Measurements from ENCODE around the gene ANKMY1. TPM values are rescaled to one million over a fixed set of nuclear protein-coding genes. Genes with fewer than 3 reads are reported as not detected.
A peak's percentile ranks its signal among the peaks of the same experiment; 100 is the strongest.

The ANKMY1 gene
- total RNA-seq, 2 experiments from 2014 or later, result 28.2 to 31.5 TPM

GRCh38 chr2:240461471-240462072 lies 96.2 kb downstream of the ANKMY1 start:
- Mint-ChIP-seq H3K4me3 (no peak overlapping the region), H3K9me3 (no peaks in the 10 kb centered on the region), H3K36me3 (ENCODE audit: low read depth) (no peaks in the 10 kb centered on the region), H3K27me3 (peaks cover 6% of the 10 kb centered on the region), H3K27ac (no peak overlapping the region), H3K4me1 (no peaks in the 10 kb centered on the region)
- CTCF ChIA-PET, result no interaction called here
- DNase-seq, result no peak
- POLR2A ChIA-PET, result no interaction called here

GRCh38 chr2:240460781-240461431 lies 96.9 kb downstream of the ANKMY1 start:
- POLR2A ChIA-PET, result no interaction called here
- H3K36me3 Mint-ChIP-seq (ENCODE audit: low read depth), result no peaks in the 10 kb centered on the region
- no peak for DNase-seq
- H3K27me3 Mint-ChIP-seq, result peaks cover 9% of the 10 kb centered on the region
- no peaks in the 10 kb centered on the region for H3K4me1 Mint-ChIP-seq
- CTCF ChIA-PET, result no interaction called here
- no peaks in the 10 kb centered on the region for H3K9me3 Mint-ChIP-seq
- no peak overlapping the region for H3K27ac Mint-ChIP-seq
- no peak overlapping the region for H3K4me3 Mint-ChIP-seq

- no peaks in the 10 kb centered on the region for H3K4me1 Mint-ChIP-seq
- H3K27ac Mint-ChIP-seq, result no peak overlapping the region
- H3K9me3 Mint-ChIP-seq, result no peaks in the 10 kb centered on the region
- DNase-seq, result no peak
- ChIA-PET POLR2A (no interaction called here), CTCF (no interaction called here)
- H3K4me3 Mint-ChIP-seq, result no peak overlapping the region
- peaks cover 9% of the 10 kb centered on the region for H3K27me3 Mint-ChIP-seq
- no peaks in the 10 kb centered on the region for H3K36me3 Mint-ChIP-seq (ENCODE audit: low read depth)
These were observed 97.5 kb downstream of the ANKMY1 start for GRCh38 chr2:240460253-240460711.

- POLR2A ChIA-PET, result no interaction called here
- peaks cover 15% of the 10 kb centered on the region for H3K27me3 Mint-ChIP-seq
- H3K4me3 Mint-ChIP-seq, result no peak overlapping the region
- peaks cover 3% of the 10 kb centered on the region for H3K4me1 Mint-ChIP-seq
- DNase-seq, result no peak
- H3K27ac Mint-ChIP-seq, result no peak overlapping the region
- CTCF ChIA-PET, result no interaction called here
- H3K9me3 Mint-ChIP-seq, result no peaks in the 10 kb centered on the region
- H3K36me3 Mint-ChIP-seq (ENCODE audit: low read depth), result no peaks in the 10 kb centered on the region
These were observed 98.2 kb downstream of the ANKMY1 start for GRCh38 chr2:240459401-240460252.

GRCh38 chr2:240458900-240459391 lies 98.8 kb downstream of the ANKMY1 start:
- H3K4me3 Mint-ChIP-seq, result no peak overlapping the region
- no peaks in the 10 kb centered on the region for H3K36me3 Mint-ChIP-seq (ENCODE audit: low read depth)
- no peaks in the 10 kb centered on the region for H3K9me3 Mint-ChIP-seq
- peaks cover 22% of the 10 kb centered on the region for H3K27me3 Mint-ChIP-seq
- POLR2A ChIA-PET, result no interaction called here
- CTCF ChIA-PET, result no interaction called here
- no peak overlapping the region for H3K27ac Mint-ChIP-seq
- peaks cover 4% of the 10 kb centered on the region for H3K4me1 Mint-ChIP-seq
- no peak for DNase-seq

- Mint-ChIP-seq H3K9me3 (no peaks in the 10 kb centered on the region), H3K4me1 (peaks cover 5% of the 10 kb centered on the region), H3K27me3 (peaks cover 23% of the 10 kb centered on the region), H3K4me3 (no peak overlapping the region), H3K36me3 (ENCODE audit: low read depth) (no peaks in the 10 kb centered on the region), H3K27ac (no peak overlapping the region)
- POLR2A ChIA-PET, result no interaction called here
- CTCF ChIA-PET, result no interaction called here
- no peak for DNase-seq
These were observed 99.5 kb downstream of the ANKMY1 start for GRCh38 chr2:240458044-240458899.

GRCh38 chr2:240457223-240458043 lies 100.4 kb downstream of the ANKMY1 start:
- ChIA-PET POLR2A (no interaction called here), CTCF (no interaction called here)
- no peak for DNase-seq
- peaks cover 23% of the 10 kb centered on the region for H3K27me3 Mint-ChIP-seq
- H3K36me3 Mint-ChIP-seq (ENCODE audit: low read depth), result no peaks in the 10 kb centered on the region
- no peak overlapping the region for H3K27ac Mint-ChIP-seq
- H3K4me1 Mint-ChIP-seq, result peaks cover 5% of the 10 kb centered on the region
- H3K9me3 Mint-ChIP-seq, result no peaks in the 10 kb centered on the region
- H3K4me3 Mint-ChIP-seq, result no peak overlapping the region

- H3K4me1 Mint-ChIP-seq, result peaks cover 9% of the 10 kb centered on the region
- POLR2A ChIA-PET, result no interaction called here
- no peak for DNase-seq
- no peaks in the 10 kb centered on the region for H3K9me3 Mint-ChIP-seq
- H3K27me3 Mint-ChIP-seq, result peaks cover 29% of the 10 kb centered on the region
- no peak overlapping the region for H3K4me3 Mint-ChIP-seq
- no peak overlapping the region for H3K27ac Mint-ChIP-seq
- H3K36me3 Mint-ChIP-seq (ENCODE audit: low read depth), result no peaks in the 10 kb centered on the region
- CTCF ChIA-PET, result no interaction called here
These were observed 101.2 kb downstream of the ANKMY1 start for GRCh38 chr2:240456447-240457222.

GRCh38 chr2:240455647-240456446 lies 101.9 kb downstream of the ANKMY1 start:
- Mint-ChIP-seq H3K4me3 (no peak overlapping the region), H3K36me3 (ENCODE audit: low read depth) (no peaks in the 10 kb centered on the region), H3K27me3 (peaks cover 36% of the 10 kb centered on the region), H3K9me3 (no peaks in the 10 kb centered on the region), H3K4me1 (peaks cover 9% of the 10 kb centered on the region), H3K27ac (no peak overlapping the region)
- DNase-seq, result no peak
- POLR2A ChIA-PET, result no interaction called here
- CTCF ChIA-PET, result no interaction called here

- Mint-ChIP-seq H3K36me3 (ENCODE audit: low read depth) (no peaks in the 10 kb centered on the region), H3K4me1 (peaks cover 9% of the 10 kb centered on the region), H3K27me3 (peaks cover 41% of the 10 kb centered on the region), H3K9me3 (no peaks in the 10 kb centered on the region), H3K4me3 (no peak overlapping the region), H3K27ac (no peak overlapping the region)
- DNase-seq, result no peak
- POLR2A ChIA-PET, result no interaction called here
- CTCF ChIA-PET, result no interaction called here
These were observed 102.5 kb downstream of the ANKMY1 start for GRCh38 chr2:240455272-240455646.

- H3K4me3 Mint-ChIP-seq, result peak overlapping the region; percentile 27
- H3K9me3 Mint-ChIP-seq, result no peaks in the 10 kb centered on the region
- ChIA-PET POLR2A (no interaction called here), CTCF (no interaction called here)
- peaks cover 9% of the 10 kb centered on the region for H3K4me1 Mint-ChIP-seq
- no peak for DNase-seq
- H3K27me3 Mint-ChIP-seq, result peaks cover 46% of the 10 kb centered on the region
- no peaks in the 10 kb centered on the region for H3K36me3 Mint-ChIP-seq (ENCODE audit: low read depth)
- H3K27ac Mint-ChIP-seq, result no peak overlapping the region
These were observed 103.5 kb downstream of the ANKMY1 start for GRCh38 chr2:240454106-240454901.
